ENCODE data around the gene CLDN14.
"Not testable (repeated sequence)": the region's sequence is repeated elsewhere in the genome, so short reads cannot be mapped to it uniquely, and the experiment has no call there.

CLDN14 gene

DNA sequence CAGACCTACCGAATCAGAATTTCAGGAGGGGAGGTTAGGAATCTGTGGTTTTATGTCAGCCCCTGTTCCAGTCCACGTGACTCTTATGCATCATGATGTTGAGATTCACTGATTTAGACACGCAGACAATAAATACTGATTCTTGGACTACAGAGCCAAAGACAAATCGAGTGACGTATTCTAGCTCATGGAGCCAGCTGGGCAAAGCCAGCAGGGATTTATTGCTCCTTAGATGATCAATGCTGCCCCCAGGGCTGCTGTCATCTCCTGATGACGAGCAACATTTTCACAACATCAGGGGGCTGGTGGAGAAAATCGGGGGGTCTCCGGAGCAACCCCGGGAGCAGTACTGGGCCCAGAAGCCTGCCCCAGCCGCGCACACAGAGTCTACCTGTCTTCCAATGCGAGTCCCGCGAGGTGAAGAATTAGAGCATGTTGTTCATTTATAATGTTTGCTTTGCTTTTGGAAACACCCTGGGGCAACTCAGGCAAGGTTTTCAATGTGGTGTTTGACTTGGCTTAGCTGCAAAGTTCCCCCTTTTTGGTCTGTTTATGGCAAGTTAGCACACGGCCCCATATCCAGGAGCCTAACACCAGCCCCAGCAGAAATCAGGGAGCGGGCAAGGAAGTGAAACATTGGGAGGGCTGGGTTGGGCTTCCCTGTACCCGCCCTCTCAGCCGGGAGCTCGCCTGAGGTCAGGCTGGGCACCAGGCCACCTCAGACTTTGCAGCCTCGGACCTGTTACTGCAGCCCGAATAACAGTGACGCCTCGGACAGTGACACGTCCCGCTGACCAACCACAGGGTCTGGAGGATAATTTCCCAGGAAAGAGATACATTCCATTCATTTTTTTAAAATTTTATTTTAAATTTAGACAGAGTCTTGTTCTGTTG is 19.9 kb upstream of the CLDN14 start:
- DNase-seq: no peak

GRCh38 chr21:36494557-36494956 is 14.6 kb upstream of the CLDN14 start:
- no peak for DNase-seq

DNA sequence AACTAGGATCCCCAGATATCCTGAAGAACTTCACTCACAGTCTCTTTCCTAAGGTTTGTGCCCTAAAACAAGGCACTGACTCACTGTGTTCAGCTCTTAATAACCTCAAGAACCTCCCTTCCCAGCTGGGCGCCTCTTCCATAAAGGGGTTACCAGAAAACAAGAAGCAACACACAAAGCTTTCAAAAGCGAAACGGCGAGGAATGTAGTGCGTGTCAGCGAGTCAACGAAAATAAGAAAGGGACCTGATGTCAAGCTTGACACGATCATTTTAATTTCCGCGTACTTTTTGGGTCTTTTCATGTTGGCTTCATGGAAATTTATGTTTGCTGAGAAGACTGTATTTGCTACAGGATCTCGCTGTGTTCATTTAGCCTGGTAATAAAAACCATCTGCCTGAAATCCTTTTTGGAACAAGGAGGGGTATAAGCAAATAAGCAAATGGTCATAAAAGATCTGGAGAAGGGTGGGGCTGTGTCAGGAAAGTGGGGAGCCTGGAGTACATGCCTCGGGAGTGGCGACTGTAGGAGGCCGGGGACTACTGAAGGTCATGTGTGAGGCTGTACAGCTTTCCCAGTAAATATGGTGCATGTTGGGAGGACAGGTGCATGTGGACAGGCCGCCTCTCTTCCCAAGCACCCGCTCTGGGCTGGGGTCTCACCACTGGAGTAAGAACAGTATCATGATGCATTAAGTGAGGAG is 11.4 kb upstream of the CLDN14 start:
- no peak for DNase-seq

GRCh38 chr21:36489776-36490165 is 9.8 kb upstream of the CLDN14 start:
- DNase-seq: no peak

DNA sequence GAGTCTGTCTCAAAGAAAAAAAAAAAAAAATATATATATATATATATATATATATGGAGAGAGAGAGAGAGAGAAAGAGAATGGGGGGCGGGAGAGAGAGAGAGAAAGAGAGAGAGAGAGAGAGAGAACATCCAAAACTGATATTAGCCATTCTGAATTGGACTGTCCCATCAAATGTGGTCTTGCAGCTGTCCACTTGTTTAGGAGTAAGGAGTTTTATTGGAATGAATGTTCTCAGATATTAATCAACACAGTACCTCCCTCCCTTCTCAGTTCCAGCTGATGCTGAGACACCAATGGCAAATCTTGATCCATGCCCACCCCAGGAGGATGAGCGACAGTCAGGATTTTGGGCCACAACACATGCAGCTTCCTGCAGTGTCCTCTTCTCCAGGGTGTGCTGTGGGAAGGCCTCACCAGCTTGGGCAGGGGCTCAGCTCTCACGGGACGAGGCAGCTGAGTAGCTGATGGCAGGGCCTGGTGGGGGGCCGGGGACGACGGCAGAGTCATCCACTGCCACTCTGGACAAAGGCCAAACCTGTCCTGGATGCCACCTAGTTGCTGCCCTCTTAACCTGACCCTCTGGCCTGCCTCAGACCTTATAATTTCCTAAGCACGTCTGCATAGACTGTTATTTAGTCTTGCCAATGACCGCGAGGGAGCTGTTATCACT is 9.3 kb upstream of the CLDN14 start:
- DNase-seq: no peak

DNA sequence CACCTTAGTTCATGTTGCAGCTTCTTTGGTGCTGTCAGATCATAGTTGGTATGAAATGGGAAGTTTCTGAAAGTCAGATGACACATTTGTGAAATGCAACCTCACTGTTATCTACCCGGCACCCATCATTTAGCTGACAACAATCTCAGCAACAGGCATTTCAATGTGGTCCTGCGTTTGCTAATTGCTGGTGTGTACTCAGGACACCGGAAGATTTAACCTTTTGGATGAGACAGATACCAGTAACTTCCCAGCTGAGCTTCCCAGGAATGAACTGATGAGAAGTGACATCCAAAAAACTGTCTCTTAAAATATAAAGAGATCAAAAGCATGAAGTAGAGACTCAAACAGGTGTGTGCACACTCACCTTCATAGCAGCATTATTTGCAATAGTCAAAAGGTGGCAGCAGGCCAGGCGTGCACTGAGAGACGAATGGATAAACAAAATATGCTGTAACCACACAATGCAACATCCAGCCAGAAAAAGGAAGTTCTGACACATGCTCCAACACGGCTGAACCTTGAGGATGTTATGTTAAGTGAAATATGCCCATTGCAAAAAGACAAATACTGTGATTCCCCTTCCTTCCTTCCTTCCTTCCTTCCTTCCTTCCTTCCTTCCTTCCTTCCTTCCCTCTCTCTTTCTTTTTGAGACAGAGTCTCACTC is 7.9 kb upstream of the CLDN14 start:
- DNase-seq: no peak

- no peak for DNase-seq
These were observed 6.3 kb upstream of the CLDN14 start for GRCh38 chr21:36486246-36486645.

DNA sequence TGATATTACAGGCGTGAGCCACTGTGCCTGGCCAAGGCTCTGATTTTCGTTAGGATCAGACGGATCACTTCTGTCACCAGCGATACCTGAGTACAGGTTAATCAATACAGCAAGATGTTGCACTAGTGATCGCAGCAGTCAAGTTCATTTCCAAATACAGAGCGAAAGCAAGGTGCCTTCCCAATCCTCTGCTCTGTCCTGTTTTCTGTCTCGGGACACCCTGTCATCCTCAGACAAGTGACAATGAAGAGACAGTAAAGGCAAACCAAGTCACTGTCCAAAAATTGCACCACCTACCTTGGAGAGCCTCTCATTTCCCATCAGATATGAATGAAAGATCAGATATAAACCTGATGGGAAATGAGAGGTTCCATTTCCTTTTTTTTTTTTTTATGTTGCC is 5.6 kb upstream of the CLDN14 start:
- DNase-seq: no peak

- DNase-seq: no peak
These were observed 3.2 kb upstream of the CLDN14 start for GRCh38 chr21:36483095-36483494.

DNA sequence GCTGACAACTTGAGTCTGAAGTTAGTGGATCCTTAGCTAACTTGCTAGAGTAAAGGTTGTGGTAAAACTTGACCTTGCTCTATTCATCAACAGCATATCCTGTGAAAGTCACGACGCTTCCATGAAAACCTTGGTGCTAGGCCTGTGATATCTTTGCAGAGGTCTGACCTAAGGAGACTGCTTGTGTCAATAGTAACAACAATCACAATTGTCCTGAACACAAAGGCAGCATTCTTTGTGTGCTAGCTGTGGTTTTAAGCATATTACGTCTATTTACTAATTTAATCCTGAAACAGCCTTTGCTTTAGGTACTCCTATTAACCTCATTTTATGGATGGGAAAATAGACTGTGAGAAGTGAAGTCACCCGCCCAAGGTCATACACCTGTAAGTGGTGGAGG is 2.8 kb upstream of the CLDN14 start:
- no peak for DNase-seq

- DNase-seq: no peak
These were observed 2.3 kb upstream of the CLDN14 start for GRCh38 chr21:36482181-36482580.

DNA sequence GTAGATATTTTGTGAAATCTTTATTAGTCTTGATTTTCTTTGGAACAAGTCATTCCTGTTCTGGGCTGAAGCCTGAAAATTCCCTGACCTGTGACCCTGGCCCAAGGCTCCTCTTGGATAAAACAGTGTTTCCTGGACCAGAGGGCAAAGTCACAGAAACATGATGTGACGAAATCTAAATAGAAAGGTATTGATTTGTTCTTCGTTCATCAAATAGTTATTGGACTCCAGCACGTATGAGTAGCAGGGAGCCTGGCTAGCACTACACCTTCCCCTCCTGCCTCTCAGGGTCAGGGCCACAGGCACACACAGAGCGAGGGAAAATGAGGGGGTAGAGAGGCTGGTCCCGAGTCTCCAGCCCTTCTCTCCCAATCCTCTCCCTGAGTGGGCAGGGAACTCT is 1.7 kb upstream of the CLDN14 start:
- no peak for DNase-seq

DNA sequence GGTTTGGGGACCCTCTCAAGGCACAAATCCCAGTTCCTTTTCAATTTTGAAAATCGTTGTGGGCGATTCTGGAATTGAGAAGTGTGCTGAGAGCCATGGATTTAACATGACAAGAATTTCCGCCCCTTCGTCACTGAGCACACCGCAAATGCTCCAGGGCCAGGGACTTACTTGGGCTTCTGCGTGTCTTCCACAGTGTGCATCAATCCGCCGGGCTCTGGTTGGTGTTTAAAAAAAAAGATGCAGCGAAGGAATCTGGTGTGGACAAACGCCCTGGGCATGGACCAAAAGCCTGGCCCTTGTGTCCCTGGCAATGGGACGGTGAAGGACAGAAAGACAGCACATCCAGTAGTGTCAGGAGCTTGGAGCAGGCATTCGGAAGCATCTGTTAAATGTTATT is 696 bp upstream of the CLDN14 start:
- no peak for DNase-seq

DNA sequence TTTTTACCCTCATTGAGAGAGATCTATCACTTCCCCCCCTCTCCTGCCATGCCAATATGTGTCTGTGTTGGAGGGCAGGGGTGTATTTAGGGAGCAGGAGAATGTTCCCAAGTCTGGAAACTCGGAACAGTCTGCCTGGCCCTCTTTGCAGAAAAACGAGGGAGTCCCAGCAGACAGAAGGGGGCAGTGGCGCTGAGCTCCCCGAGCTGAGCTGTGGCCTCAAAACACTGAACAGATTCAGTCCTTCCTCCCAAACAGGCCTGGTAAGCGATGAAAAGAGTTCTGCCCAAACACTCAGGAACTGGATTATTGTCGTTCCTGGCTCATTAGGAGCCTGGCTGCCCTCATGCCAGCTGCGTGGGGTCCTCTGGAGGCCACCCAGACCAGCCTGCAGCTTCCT is 981 bp downstream of the CLDN14 start:
- DNase-seq: no peak

- no peak for DNase-seq
These were observed 1.7 kb downstream of the CLDN14 start for GRCh38 chr21:36478207-36478701.

DNA sequence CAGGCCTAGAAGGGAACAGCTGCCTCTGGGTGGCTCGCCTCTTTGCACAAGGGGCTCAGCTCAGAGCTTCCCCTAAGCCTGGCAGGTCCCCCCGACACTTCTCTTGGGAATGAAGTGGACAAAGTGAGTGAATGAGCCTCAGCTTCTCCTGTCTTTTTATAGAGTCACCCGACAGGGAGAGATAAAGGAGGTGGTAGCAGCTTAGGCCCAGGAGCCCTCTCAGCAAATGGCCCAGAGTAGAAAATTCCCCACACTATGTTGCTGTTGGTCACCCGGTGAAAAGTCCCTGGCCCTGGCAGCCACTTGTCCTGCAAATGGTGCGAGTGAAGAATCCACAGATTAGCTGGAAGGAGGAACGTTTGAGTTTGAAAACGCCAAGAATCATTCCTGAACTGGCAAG is 2.4 kb downstream of the CLDN14 start:
- no peak for DNase-seq

- DNase-seq: no peak
These were observed 2.9 kb downstream of the CLDN14 start for GRCh38 chr21:36477001-36477400.

DNA sequence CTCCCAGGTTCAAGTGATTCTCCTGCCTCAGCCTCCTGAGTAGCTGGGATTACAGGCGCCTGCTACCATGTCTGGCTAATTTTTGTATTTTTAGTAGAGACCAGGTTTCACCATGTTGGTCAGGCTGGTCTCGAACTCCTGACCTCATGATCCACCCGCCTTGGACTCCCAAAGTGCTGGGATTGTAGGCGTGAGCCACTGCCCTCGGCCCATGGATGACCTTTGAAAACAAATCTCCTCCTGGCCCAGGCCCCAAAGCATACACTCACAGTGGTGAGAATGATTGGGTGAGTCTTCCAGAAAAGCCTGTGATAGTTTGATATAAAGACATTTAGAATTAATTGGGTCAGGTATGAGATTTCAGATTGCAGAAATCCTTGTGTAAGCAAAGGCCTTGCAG is 3.4 kb downstream of the CLDN14 start:
- not testable (repeated sequence) for DNase-seq

DNA sequence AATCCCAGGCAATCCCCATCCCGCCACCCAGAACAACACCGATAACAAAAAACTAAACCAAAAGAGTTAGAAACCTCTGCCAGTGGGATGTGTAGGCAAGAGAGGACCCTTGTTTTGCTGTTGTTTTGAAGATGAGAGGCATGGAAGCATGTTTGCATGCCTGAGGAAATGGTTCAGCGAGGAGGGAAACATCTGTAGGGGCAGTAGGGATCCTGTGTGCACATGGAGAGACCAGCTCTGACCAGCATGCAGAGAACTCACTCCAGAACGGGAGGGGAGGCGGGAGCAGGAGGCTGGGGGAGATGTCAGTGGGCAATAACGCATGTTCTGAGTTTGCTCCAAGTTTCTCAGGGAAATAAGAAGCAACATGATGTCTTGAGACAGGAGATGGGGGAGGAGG is 5.3 kb downstream of the CLDN14 start:
- DNase-seq: no peak

GRCh38 chr21:36473203-36473602 is 6.7 kb downstream of the CLDN14 start:
- DNase-seq: no peak

GRCh38 chr21:36472377-36472776 is 7.5 kb downstream of the CLDN14 start:
- no peak for DNase-seq

- no peak for DNase-seq
These were observed 8.6 kb downstream of the CLDN14 start for GRCh38 chr21:36471254-36471723.

GRCh38 chr21:36470294-36470693 is 9.6 kb downstream of the CLDN14 start:
- DNase-seq: no peak
